Motor neuron (in vitro differentiated cells): ENCODE results near the gene SMIM34. TPM values are rescaled to one million over a fixed set of nuclear protein-coding genes. Genes with fewer than 3 reads are reported as not detected.
"Not testable (repeated sequence)": the region's sequence is repeated elsewhere in the genome, so short reads cannot be mapped to it uniquely, and the experiment has no call there.

Experiments used
- ATAC-seq, 8 experiments: fragments of 200-7000 bp; cut with Tn5 transposase; replicated peaks in 6 of 8; 2 replicates each; pipeline ENCODE4 v1.8.0; 2021; ENCODE audit warnings: mild to moderate bottlenecking in 8 of 8, moderate library complexity in 8 of 8
- H3K27ac ChIP-seq, 2 donors: fragments of 250-450 bp; sonication (Bioruptor Pico); 2 replicates each; pipeline ENCODE4 v1.9.0; 2021; ENCODE audit warnings: antibody characterized with exemption in 2 of 2, mild to moderate bottlenecking in 2 of 2, moderate library complexity in 1 of 2
- H3K4me1 ChIP-seq, 2 donors: fragments of 250-450 bp; sonication (Bioruptor Pico); replicated peaks in 1 of 2; 2 replicates each; pipeline ENCODE4 v1.6.1; 2021; ENCODE audit warnings: antibody characterized with exemption in 2 of 2, mild to moderate bottlenecking in 2 of 2, moderate library complexity in 1 of 2
- H3K4me3 ChIP-seq, 5 donors: fragments of 250-450 bp; sonication (Bioruptor Pico); 2 replicates each; pipeline ENCODE4 v1.9.0; 2021; ENCODE audit warnings: antibody characterized with exemption in 5 of 5, mild to moderate bottlenecking in 5 of 5, moderate library complexity in 4 of 5
- WGBS, 10 experiments: fragments of 450-650 bp; shearing (Covaris generic); methylation state at CpG; one replicate each; pipeline ENCODE4 v1.0.0; 2022; 5-methylcytosine and 5-hydroxymethylcytosine counted together
- in situ Hi-C, 9 experiments: fragments of 400-800 bp; cut with MboI; loops; one replicate each; pipeline ENCODE4 v1.15.0; 2021; ENCODE audit warnings: low sequenced_read_pairs in 9 of 9, low pct_unique_long_range_greater_than_20kb in 2 of 9; ENCODE audit not compliant: unreplicated experiment in 9 of 9
- total RNA-seq, 8 experiments: library from RNA; unstranded; fragments of 300-600 nt; gene quantifications; 2 replicates each; pipeline versions ENCODE4 v1.2.3 to v1.2.4, GENCODE V29; 2022

The SMIM34 gene
- total RNA-seq, 8 experiments from 2014 or later, result 0.50 TPM; not detected in 7

DNA sequence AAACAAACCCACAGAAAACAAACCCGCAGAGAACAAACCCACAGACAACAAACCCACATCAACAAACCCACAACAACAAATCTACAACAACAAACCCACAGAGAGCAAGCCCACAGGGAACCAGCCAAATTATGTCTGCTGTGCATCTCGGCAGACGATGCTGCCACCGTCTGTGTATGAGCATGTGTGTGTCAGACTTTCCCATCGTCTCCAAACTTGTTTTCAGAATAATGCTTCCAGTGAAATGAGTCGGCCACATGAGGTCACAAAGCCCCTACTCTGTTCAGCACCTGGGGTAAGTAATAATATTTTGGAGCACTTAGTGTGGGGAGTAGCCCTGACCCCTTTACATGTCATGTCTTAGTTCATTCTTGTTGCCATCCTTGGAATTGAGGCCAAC, 17.6 kb downstream of the SMIM34 start:
- ATAC-seq, H3K4me1 ChIP-seq, H3K4me3 ChIP-seq, H3K27ac ChIP-seq, in situ Hi-C loops: not testable (repeated sequence)
- no CpG with 5 or more reads among the region's 6 CpGs for WGBS, 10 experiments

GRCh38 chr21:34405686-34406085, 18.1 kb downstream of the SMIM34 start:
- WGBS, 10 experiments, result no CpG with 5 or more reads among the region's 2 CpGs
- ATAC-seq, H3K4me1 ChIP-seq, H3K4me3 ChIP-seq, H3K27ac ChIP-seq, in situ Hi-C loops: not testable (repeated sequence)

GRCh38 chr21:34404742-34405141, 19.0 kb downstream of the SMIM34 start:
- H3K4me3 ChIP-seq, H3K27ac ChIP-seq, H3K4me1 ChIP-seq, in situ Hi-C loops, ATAC-seq: not testable (repeated sequence)
- no CpG with 5 or more reads among the region's 5 CpGs for WGBS, 10 experiments

GRCh38 chr21:34400522-34400921, 23.2 kb downstream of the SMIM34 start:
- ATAC-seq, H3K4me1 ChIP-seq, H3K27ac ChIP-seq, H3K4me3 ChIP-seq, in situ Hi-C loops: not testable (repeated sequence)
- no CpG with 5 or more reads among the region's 5 CpGs for WGBS, 10 experiments

DNA sequence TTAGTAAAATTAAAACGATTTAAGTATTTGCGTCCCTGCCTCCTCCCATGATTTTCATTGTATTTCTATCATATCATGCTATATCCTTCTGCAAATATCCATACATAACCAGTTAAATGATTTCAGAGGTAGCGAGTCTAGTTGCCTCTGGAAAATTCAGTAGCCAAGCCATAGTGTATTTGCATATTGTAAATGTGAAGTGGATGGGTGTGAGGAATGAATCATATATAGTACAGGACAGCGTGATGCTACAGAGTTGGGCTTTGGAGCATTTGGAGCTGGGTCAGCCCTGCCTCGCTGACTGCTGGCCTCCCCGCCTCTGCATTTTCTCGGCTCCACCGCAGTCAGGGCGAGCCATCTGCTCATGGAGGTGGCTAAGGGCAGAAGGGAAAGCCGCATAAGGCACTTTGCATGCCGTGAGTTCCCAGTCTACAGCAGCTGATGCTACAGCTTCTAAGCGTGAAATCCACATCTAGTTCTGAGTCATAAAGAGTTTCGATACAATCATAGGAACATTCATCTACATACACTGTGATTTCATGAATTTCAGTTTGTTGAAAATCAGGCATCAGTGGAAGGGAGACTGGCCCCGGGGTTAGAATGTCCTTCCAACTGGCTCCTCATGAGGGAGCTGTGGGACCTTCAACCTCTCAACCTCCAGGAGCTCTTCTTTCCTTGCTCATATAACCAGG, 39.9 kb downstream of the SMIM34 start:
- WGBS, 10 experiments, result no CpG with 5 or more reads among the region's 14 CpGs
- peak; percentile 21 to 94 (median 60) for ATAC-seq
- in situ Hi-C loops, H3K4me3 ChIP-seq, H3K27ac ChIP-seq, H3K4me1 ChIP-seq: not testable (repeated sequence)

GRCh38 chr21:34383138-34383537, 40.6 kb downstream of the SMIM34 start:
- peak in 1 of 8 experiments; percentile 17 for ATAC-seq
- H3K4me3 ChIP-seq, H3K27ac ChIP-seq, H3K4me1 ChIP-seq, in situ Hi-C loops: not testable (repeated sequence)
- no CpG with 5 or more reads among the region's 2 CpGs for WGBS, 10 experiments

- H3K4me1 ChIP-seq, in situ Hi-C loops: not testable (repeated sequence)
These were observed 48.2 kb downstream of the SMIM34 start for GRCh38 chr21:34375619-34375972.

GRCh38 chr21:34374940-34375618, 48.7 kb downstream of the SMIM34 start, which contains the start of gene SMIM11:
Gene SMIM11 (plus strand): TSS chr21:34375507. CDS start chr21:34379505, 3,998 bp downstream.
- H3K4me3 ChIP-seq, in situ Hi-C loops, H3K4me1 ChIP-seq, H3K27ac ChIP-seq: not testable (repeated sequence)
- peak; percentile 94 to 99 (median 96) for ATAC-seq
- no CpG with 5 or more reads among the region's 49 CpGs for WGBS, 10 experiments

More at GRCh38 chr21:34375619-34375972, 48.2 kb downstream of the SMIM34 start:
- H3K27ac ChIP-seq, H3K4me3 ChIP-seq: not testable (repeated sequence)
- no CpG with 5 or more reads among the region's 33 CpGs for WGBS, 10 experiments
- peak; percentile 83 to 93 (median 88) for ATAC-seq

GRCh38 chr21:34374462-34374861, 49.3 kb downstream of the SMIM34 start:
- H3K4me1 ChIP-seq, H3K4me3 ChIP-seq, H3K27ac ChIP-seq, in situ Hi-C loops, ATAC-seq: not testable (repeated sequence)
- WGBS, 10 experiments, result no CpG with 5 or more reads among the region's 8 CpGs

DNA sequence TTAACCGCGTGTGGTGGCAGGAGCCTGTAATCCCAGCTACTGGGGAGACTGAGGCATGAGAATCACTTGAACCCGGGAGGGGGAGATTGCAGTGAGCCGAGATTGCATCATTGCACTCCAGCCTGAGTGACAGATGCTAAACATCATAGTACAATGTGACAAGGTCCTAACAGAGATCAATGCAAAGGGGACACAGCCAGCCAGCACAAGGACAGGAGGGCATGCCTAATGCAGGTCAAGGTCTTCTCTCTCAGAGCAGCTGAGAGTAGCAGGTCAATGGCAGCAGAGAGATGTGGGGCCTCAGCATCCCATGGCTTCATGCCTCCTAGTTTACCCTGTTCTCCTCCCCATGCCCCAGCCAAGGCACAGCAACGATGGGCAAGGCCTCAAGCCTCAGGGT, 51.4 kb downstream of the SMIM34 start:
- no peak for ATAC-seq
- Histone ChIP-seq H3K4me1 (no peaks in the 10 kb centered on the region), H3K4me3 (no peak overlapping the region), H3K27ac (no peak overlapping the region)
- in situ Hi-C loops, result no loop called here
- WGBS, 10 experiments, result 33 to 100% (median 80%) methylated on average over 1 to 3 of the region's 5 CpGs; no CpG with 5 or more reads in 3 of the 10 experiments

- no peaks in the 10 kb centered on the region for H3K4me1 ChIP-seq
- H3K27ac ChIP-seq, result no peak overlapping the region
- no peak for ATAC-seq
- WGBS, 10 experiments, result 0 to 43% (median 20%) methylated on average over 1 of the region's 1 CpG; no CpG with 5 or more reads in 5 of the 10 experiments
- no peak overlapping the region for H3K4me3 ChIP-seq
- in situ Hi-C loops, result no loop called here
These were observed 54.0 kb downstream of the SMIM34 start for GRCh38 chr21:34369741-34370140.
